ENCODE measurements around the gene WBP1.

Gene WBP1

GRCh38 chr2:74507145-74507925 lies 49.1 kb downstream of the WBP1 start, which contains the start of gene PCGF1:
Gene PCGF1 (minus strand): TSS chr2:74507695. CDS start chr2:74507668, 27 bp downstream.
- Histone ChIP-seq H3K18ac (ENCODE audit: low read depth in 1 of 2, low read length in 2 of 2) (peak within 1 kb of the TSS; percentile 97 to 99), H2AK5ac (ENCODE audit: low read length, severe bottlenecking) (peak within 1 kb of the TSS; percentile 73), H3K27me3 (ENCODE audit: control insufficient read depth in 1 of 2, insufficient read depth in 1 of 2, low read length in 2 of 2) (peaks cover 21 to 29% of the 10 kb centered on the region in 2 experiments), H3K4me3 (ENCODE audit: insufficient read depth in 1 of 2, low read depth in 1 of 2, low read length in 2 of 2) (peak within 1 kb of the TSS; percentile 80 to 90), H2BK120ac (ENCODE audit: low read depth, low read length) (peak within 1 kb of the TSS; percentile 86), H3K14ac (ENCODE audit: low read length in 2 of 2) (peak within 1 kb of the TSS; percentile 25 to 90), H3K4me2 (ENCODE audit: low read length, poor library complexity, severe bottlenecking) (peak within 1 kb of the TSS; percentile 99), H3K36me3 (ENCODE audit: control insufficient read depth in 1 of 2, insufficient read depth in 2 of 2, low read depth in 1 of 2, low read length in 2 of 2) (peaks cover 15 to 19% of the 10 kb centered on the region in 2 experiments), H2BK5ac (ENCODE audit: low read depth, low read length, poor library complexity, severe bottlenecking) (peak within 1 kb of the TSS; percentile 50), H3K23ac (ENCODE audit: low read length in 2 of 2) (peak within 1 kb of the TSS; percentile 49 to 52), H3K4ac (ENCODE audit: low read depth in 1 of 2, low read length in 2 of 2) (peak within 1 kb of the TSS; percentile 95 to 99), H2BK12ac (ENCODE audit: low read length in 2 of 2) (peak within 1 kb of the TSS; percentile 23 to 44), H3K79me1 (replicated peaks; ENCODE audit: low read length, poor library complexity, severe bottlenecking) (peaks cover 16% of the 10 kb centered on the region), H2AFZ (ENCODE audit: low read depth, low read length) (peak within 1 kb of the TSS; percentile 81), H3K9me3 (ENCODE audit: control insufficient read depth, low read length) (no peaks in the 10 kb centered on the region), H4K8ac (ENCODE audit: low read length) (peak within 1 kb of the TSS; percentile 100), H2BK15ac (ENCODE audit: low read depth, poor library complexity, severe bottlenecking) (peak within 1 kb of the TSS; percentile 99), H3K27ac (ENCODE audit: low read length, poor library complexity, severe bottlenecking) (peak within 1 kb of the TSS; percentile 96), H3K4me1 (ENCODE audit: control insufficient read depth, insufficient read depth, low read depth, low read length) (peaks cover 41% of the 10 kb centered on the region), H4K91ac (ENCODE audit: low read length) (peak within 1 kb of the TSS; percentile 100), H3K9ac (ENCODE audit: low read length) (peak within 1 kb of the TSS; percentile 96)
- under 1% methylated on average over 51 of the region's 56 CpGs for WGBS
- peak; percentile 97 for DNase-seq

- H2BK5ac ChIP-seq (ENCODE audit: low read depth, low read length, poor library complexity, severe bottlenecking) = peak overlapping the region; percentile 20
- H3K27ac ChIP-seq (ENCODE audit: low read length, poor library complexity, severe bottlenecking) = peak overlapping the region; percentile 59
- peak; percentile 63 for DNase-seq
- H3K4me3 ChIP-seq (ENCODE audit: insufficient read depth in 1 of 2, low read depth in 1 of 2, low read length in 2 of 2) = peak overlapping the region; percentile 80 to 90
- peak overlapping the region; percentile 73 for H2AK5ac ChIP-seq (ENCODE audit: low read length, severe bottlenecking)
- peak overlapping the region; percentile 77 for H4K91ac ChIP-seq (ENCODE audit: low read length)
- peaks cover 35% of the 10 kb centered on the region for H3K4me1 ChIP-seq (ENCODE audit: control insufficient read depth, insufficient read depth, low read depth, low read length)
- peaks cover 27 to 35% of the 10 kb centered on the region in 2 experiments for H3K27me3 ChIP-seq (ENCODE audit: control insufficient read depth in 1 of 2, insufficient read depth in 1 of 2, low read length in 2 of 2)
- no peaks in the 10 kb centered on the region for H3K9me3 ChIP-seq (ENCODE audit: control insufficient read depth, low read length)
- peak overlapping the region; percentile 66 to 92 for H3K18ac ChIP-seq (ENCODE audit: low read depth in 1 of 2, low read length in 2 of 2)
- H3K14ac ChIP-seq (ENCODE audit: low read length in 2 of 2) = peak overlapping the region in 1 of 2 experiments; percentile 25
- H2BK15ac ChIP-seq (ENCODE audit: low read depth, poor library complexity, severe bottlenecking) = peak overlapping the region; percentile 95
- H3K9ac ChIP-seq (ENCODE audit: low read length) = peak overlapping the region; percentile 96
- peak overlapping the region in 1 of 2 experiments; percentile 49 for H3K23ac ChIP-seq (ENCODE audit: low read length in 2 of 2)
- peak overlapping the region; percentile 99 for H3K4me2 ChIP-seq (ENCODE audit: low read length, poor library complexity, severe bottlenecking)
- H3K79me1 ChIP-seq (replicated peaks; ENCODE audit: low read length, poor library complexity, severe bottlenecking) = peaks cover 14% of the 10 kb centered on the region
- H3K4ac ChIP-seq (ENCODE audit: low read depth in 1 of 2, low read length in 2 of 2) = peak overlapping the region; percentile 84 to 95
- H4K8ac ChIP-seq (ENCODE audit: low read length) = peak overlapping the region; percentile 78
- H2AFZ ChIP-seq (ENCODE audit: low read depth, low read length) = peak overlapping the region; percentile 81
- 5% methylated on average over 36 of the region's 38 CpGs for whole genome bisulfite sequencing
- H2BK120ac ChIP-seq (ENCODE audit: low read depth, low read length) = peak overlapping the region; percentile 86
- no peak overlapping the region for H2BK12ac ChIP-seq (ENCODE audit: low read length in 2 of 2)
- H3K36me3 ChIP-seq (ENCODE audit: control insufficient read depth in 1 of 2, insufficient read depth in 2 of 2, low read depth in 1 of 2, low read length in 2 of 2) = peaks cover 15 to 19% of the 10 kb centered on the region in 2 experiments
These were observed 49.8 kb downstream of the WBP1 start for GRCh38 chr2:74507926-74508520.

GRCh38 chr2:74510272-74510671 lies 52.0 kb downstream of the WBP1 start:
- H3K27ac ChIP-seq (ENCODE audit: low read length, poor library complexity, severe bottlenecking) = no peak overlapping the region
- H3K9me3 ChIP-seq (ENCODE audit: control insufficient read depth, low read length) = no peaks in the 10 kb centered on the region
- no peak overlapping the region for H3K14ac ChIP-seq (ENCODE audit: low read length in 2 of 2)
- H3K23ac ChIP-seq (ENCODE audit: low read length in 2 of 2) = no peak overlapping the region
- no peak overlapping the region for H3K4me2 ChIP-seq (ENCODE audit: low read length, poor library complexity, severe bottlenecking)
- no peak overlapping the region for H2BK5ac ChIP-seq (ENCODE audit: low read depth, low read length, poor library complexity, severe bottlenecking)
- no peak overlapping the region for H2BK12ac ChIP-seq (ENCODE audit: low read length in 2 of 2)
- H4K8ac ChIP-seq (ENCODE audit: low read length) = no peak overlapping the region
- H3K79me1 ChIP-seq (replicated peaks; ENCODE audit: low read length, poor library complexity, severe bottlenecking) = peaks cover 13% of the 10 kb centered on the region
- H3K4me1 ChIP-seq (ENCODE audit: control insufficient read depth, insufficient read depth, low read depth, low read length) = peaks cover 31% of the 10 kb centered on the region
- no peak overlapping the region for H3K4me3 ChIP-seq (ENCODE audit: insufficient read depth in 1 of 2, low read depth in 1 of 2, low read length in 2 of 2)
- no peak overlapping the region for H2AFZ ChIP-seq (ENCODE audit: low read depth, low read length)
- no peak overlapping the region for H2AK5ac ChIP-seq (ENCODE audit: low read length, severe bottlenecking)
- H4K91ac ChIP-seq (ENCODE audit: low read length) = no peak overlapping the region
- no peak overlapping the region for H2BK15ac ChIP-seq (ENCODE audit: low read depth, poor library complexity, severe bottlenecking)
- H3K27me3 ChIP-seq (ENCODE audit: control insufficient read depth in 1 of 2, insufficient read depth in 1 of 2, low read length in 2 of 2) = peaks cover 49 to 57% of the 10 kb centered on the region in 2 experiments
- H3K36me3 ChIP-seq (ENCODE audit: control insufficient read depth in 1 of 2, insufficient read depth in 2 of 2, low read depth in 1 of 2, low read length in 2 of 2) = peaks cover 7 to 8% of the 10 kb centered on the region in 2 experiments
- H3K4ac ChIP-seq (ENCODE audit: low read depth in 1 of 2, low read length in 2 of 2) = no peak overlapping the region
- no peak for DNase-seq
- no peak overlapping the region for H3K9ac ChIP-seq (ENCODE audit: low read length)
- H3K18ac ChIP-seq (ENCODE audit: low read depth in 1 of 2, low read length in 2 of 2) = no peak overlapping the region
- WGBS = 84% methylated on average over 4 of the region's 4 CpGs
- H2BK120ac ChIP-seq (ENCODE audit: low read depth, low read length) = no peak overlapping the region
